Hypothalamus (tissue), 51 donors: Measurements from ENCODE around the gene KATNA1.

Source experiments
- DNase-seq, 51 donors: peaks; one replicate each; lab custom pipeline; 2025; lab: John Stamatoyannopoulos, UW

Gene KATNA1

GRCh38 chr6:149614337-149614736 lies 34.2 kb downstream of the KATNA1 start:
- DNase-seq = no peak

GRCh38 chr6:149608381-149608982 lies 40.0 kb downstream of the KATNA1 start:
- no peak for DNase-seq

GRCh38 chr6:149600508-149600907 lies 48.0 kb downstream of the KATNA1 start:
- DNase-seq = no peak

- DNase-seq = no peak
Observed at GRCh38 chr6:149593408-149593807, 55.1 kb downstream of the KATNA1 start.

DNA sequence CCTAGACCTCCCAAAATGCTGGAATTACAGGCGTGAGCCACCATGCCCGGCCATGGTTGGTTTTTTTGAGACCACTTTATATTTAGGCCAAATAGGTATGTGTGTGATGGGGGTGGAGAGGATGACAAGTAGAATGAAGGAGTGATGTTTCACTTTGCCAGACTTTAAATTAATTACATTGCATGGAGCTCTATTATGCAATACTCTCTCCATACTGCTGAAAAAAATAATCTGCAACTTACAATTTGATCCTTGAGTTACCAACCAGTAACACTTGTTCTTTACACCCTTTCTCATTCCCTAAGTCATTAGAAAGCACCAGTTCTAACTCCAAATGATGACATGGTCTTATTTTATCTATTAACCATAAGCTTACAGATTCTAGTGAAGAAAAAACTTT lies 55.5 kb downstream of the KATNA1 start:
- no peak for DNase-seq

DNA sequence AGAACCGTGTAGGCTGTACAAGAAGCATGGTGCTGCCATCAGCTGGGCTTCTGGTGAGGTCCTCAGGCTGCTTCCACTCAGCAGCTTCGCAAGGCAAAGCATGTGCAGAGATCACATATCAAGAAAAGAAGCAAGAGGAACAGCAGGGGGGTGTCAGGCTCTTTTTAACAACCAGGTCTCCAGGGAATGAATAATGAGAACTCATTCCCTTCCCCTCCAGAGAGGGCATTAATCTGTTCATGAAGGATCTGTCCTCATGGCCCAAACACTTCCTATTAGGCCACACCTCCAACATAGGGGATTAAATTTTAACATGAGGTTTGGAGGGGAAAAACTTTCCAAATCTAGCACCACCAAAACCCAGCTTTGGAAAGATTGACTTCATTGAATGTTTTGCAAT lies 62.4 kb downstream of the KATNA1 start:
- no peak for DNase-seq

DNA sequence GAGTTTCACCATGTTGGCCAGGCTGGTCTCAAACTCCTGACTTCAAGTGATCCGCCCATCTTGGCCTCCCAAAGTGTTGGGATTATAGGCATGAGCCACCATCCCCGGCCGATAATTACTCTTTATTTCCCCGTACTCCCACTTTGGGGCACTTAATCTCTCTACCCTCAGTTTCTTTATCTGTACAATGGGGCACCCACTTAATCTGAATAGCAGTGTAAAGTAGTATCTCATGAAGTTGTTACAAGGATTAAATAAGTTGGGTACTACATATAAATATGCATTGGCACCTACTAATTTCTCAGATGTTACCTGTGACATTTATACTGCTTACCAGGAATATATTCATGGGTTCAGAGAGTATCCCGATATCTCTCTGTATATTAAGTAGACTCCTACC lies 67.2 kb downstream of the KATNA1 start:
- no peak for DNase-seq

DNA sequence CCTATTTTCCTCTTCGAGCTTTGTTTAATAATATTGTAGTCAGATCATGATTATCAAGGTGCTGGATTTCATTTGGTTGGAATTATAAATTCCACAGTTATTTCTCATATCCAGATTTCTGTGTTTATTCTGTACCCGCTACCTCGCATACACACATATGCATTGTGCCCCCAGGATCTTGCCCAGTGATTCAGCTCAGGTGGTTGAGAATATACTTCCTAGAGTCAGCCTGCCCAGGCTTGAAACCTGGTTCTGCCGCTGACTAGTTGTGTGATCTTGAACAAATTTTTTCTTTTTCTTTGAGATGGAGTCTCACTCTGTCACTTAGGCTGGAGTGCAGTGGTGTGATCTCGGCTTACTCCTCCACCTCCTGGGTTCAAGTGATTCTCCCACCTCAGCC lies 67.6 kb downstream of the KATNA1 start:
- no peak for DNase-seq

DNA sequence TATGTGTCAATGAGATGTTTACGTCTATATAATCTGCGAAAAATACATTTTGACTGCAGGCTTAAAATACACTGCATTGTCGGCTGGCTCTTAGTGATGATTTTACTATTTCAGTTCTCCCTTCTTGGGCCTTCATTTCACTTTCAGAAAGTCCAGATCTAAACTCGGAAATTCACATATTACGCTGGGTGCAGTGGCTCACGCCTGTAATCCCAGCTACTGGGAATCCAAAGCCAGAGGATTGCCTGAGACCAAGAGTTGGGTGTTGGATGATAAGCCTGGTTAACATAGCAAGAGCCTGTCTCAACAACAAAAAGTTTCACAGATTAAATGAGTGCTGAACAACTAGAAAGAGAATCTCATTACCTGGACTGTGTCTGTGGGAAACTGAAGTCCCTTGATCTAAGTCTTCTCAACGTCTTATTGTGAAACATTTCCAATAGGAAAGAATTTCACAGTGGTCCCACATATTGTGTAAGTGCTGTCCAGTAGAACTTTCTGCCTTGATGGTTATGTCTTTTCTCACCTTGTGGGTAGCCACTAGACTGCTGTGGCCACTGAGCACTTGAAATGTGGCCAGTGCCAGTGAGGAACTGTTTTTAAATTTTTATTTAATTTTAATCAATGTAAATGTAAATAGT lies 80.4 kb downstream of the KATNA1 start:
- DNase-seq = no peak

- DNase-seq = peak in 1 of 51 donors; percentile 36
Observed at GRCh38 chr6:149567194-149567586, 81.3 kb downstream of the KATNA1 start.

GRCh38 chr6:149566410-149567193 lies 81.9 kb downstream of the KATNA1 start:
- peak in 43 of 51 donors; percentile 3 to 81 (median 45) for DNase-seq

GRCh38 chr6:149565527-149566409 lies 82.7 kb downstream of the KATNA1 start, which contains the start of gene GINM1:
TSS of gene GINM1 (plus strand) at chr6:149566375. CDS start at chr6:149566415, 40 bp downstream.
- peak; percentile 52 to 95 (median 85) for DNase-seq

DNA sequence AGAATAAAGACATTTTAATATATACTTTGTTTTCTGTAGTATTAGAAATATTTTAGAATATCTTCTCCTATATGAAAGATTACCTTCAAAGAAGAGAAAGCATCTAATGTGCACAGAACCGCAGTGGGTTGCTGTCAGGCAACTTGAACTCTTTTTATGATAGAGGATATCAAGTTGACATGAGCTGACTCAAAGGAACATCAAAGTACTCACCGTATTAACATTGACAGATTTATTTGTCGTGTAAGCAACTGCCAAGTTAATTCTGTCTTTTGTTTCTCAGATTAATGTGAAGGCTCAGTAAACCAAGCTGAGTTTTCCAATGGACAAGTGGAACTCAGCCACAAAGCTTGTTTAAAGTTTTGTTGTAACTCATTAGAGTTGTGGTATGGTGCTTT lies 84.6 kb downstream of the KATNA1 start:
- no peak for DNase-seq

DNA sequence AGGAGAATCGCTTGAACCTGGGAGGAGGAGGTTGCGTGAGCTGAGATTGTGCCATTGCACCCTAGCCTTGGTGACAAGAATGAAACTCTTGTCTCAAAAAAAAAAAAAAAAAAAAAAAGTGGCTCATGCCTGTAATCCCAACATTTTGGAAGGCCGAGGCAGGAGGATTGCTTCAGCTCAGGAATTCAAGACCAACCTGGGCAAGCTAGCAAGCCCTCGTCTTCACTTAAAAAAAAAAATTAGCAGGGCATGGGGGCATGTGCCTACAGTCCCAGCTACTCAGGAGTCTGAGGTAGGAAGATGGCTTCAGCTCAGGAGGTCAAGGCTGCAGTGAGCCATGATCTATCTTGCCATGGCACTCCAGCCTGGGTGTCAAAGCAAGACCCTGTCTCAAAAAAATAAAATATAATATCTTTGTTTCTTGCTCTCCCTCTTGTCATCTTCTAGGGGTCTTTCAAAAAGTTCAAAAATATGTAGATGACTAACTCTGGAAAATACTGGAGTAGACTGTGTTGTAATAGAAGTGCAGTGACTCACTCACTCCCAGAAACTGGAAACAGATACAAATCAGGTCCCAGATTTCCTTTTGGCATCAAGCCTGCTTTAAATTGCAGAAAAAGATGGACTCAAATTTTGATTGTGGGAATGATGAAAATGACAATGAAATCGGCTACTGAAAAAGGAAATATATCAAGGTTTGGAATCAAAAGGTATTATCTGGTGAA lies 85.1 kb downstream of the KATNA1 start:
- no peak for DNase-seq

- DNase-seq = no peak
Observed at GRCh38 chr6:149560736-149561135, 87.8 kb downstream of the KATNA1 start.

GRCh38 chr6:149559389-149559788 lies 89.1 kb downstream of the KATNA1 start:
- DNase-seq = no peak

DNA sequence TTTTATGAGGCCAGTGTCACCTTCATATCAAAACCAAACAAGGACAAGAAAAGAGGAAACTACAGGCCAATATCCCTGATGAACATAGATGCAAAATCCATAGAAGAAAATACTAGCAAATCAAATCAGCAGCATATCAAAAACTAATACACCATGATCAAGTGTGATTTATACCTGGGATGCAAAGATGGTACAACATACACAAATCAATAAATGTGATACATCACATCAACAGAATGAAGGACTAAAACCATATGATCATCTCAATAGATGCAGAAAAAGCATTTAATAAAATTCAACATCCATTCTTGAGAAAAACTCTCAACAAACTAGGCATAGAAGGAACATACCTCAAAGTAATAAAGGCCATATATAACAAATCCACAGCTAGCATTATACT lies 90.5 kb downstream of the KATNA1 start:
- no peak for DNase-seq

- no peak for DNase-seq
Observed at GRCh38 chr6:149551920-149552319, 96.6 kb downstream of the KATNA1 start.

GRCh38 chr6:149545754-149546471 lies 102.6 kb downstream of the KATNA1 start, which contains the start of gene PPIL4:
TSS of gene PPIL4 (minus strand) at chr6:149546043. CDS start at chr6:149546005, 38 bp downstream.
- peak; percentile 44 to 96 (median 91) for DNase-seq
